Medulla oblongata (tissue), 1 donor: ENCODE measurements around the gene DBF4B.

Experiments used
- DNase-seq: peaks from one replicate; pipeline ENCODE4 v3.0.0-alpha.2; 2015; ENCODE audit errors: extremely low spot score

The DBF4B gene

DNA sequence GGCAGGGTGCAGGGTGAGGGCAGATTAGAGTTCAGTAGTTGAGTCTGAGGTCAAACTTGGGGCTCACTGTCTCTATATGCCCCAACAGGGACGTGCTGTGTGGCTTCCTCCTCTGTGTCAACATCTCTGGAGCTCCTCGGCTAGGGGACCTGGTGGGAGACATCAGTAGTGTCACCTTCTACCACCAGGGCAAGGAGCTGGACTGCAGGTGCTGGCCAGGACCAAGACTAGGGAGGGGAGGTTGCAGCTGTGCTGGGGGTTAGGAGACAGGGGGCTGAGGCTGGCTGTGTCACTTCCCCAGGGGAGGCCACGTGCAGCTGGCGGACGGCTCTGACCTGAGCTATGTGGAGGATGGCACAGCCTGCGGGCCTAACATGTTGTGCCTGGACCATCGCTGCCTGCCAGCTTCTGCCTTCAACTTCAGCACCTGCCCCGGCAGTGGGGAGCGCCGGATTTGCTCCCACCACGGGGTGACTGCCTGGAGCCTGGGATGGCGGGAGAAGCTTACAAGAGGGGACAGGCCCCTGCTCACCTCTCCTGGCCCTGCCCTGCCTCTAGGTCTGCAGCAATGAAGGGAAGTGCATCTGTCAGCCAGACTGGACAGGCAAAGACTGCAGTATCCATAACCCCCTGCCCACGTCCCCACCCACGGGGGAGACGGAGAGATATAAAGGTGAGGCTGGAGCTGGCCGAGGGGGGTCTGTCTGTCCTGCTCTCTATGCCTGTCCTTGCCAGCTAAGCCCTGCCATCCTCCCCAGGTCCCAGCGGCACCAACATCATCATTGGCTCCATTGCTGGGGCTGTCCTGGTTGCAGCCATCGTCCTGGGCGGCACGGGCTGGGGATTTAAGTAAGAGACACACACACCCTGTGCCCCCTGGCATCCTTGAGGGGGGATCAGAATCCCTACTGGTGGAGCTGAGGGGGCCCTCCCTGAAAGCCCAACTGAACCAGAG lies 69.2 kb downstream of the DBF4B start:
- DNase-seq, result no peak

DNA sequence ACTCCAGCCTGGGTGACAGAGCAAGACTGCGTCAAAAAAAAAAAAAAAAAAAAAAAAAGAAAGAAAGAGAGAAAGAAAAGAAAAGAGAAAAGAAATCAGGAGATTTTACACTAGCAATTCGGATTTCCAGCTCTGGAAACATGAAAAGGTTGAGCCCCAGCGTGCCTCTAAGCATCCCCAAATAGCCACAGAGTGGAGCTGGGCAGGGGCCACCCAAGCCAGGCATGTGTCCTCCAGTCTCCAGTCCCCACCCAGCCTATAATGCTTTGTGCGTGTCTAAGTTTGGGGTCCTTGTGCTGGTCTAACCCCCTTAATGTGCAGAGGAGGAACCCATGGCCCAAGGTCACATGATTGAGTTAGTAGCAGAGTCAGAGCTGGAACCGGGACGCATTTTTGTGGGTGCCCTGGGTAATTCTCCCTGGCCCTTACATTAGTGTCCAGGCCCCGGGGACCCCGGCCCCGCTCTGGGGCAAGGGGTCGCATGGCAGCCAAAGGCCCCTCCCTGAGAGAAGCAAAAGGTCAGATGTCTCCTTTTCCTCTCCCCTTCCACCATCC lies 70.3 kb downstream of the DBF4B start:
- no peak for DNase-seq

DNA sequence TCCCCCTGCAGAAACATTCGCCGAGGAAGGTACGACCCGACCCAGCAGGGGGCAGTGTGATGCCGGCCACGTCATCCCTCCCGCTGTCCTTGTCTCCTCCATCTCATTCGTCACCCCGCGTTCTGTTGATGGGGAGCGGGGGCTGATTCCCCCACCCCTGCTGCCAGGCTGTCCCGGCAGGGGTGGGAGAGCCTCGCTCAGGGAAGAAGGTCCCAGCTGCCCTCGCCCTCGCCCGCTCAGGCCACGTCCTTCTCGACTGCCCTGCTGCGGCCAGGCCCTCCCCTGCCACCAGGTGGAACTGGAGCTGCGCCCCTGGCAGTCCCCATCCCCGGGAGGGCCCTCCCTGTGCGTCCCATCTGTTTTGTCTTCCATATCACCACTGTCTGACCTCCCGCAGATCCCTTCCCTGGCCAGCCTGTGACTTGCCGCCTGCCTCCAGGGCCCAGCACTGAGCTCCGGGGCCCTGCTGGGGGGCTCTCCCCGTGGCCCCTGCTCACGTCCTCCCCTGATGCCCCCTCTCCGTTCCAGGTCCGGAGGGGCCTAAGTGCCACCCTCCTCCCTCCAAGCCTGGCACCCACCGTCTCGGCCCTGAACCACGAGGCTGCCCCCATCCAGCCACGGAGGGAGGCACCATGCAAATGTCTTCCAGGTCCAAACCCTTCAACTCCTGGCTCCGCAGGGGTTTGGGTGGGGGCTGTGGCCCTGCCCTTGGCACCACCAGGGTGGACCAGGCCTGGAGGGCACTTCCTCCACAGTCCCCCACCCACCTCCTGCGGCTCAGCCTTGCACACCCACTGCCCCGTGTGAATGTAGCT lies 71.0 kb downstream of the DBF4B start:
- DNase-seq, result peak; percentile 83

DNA sequence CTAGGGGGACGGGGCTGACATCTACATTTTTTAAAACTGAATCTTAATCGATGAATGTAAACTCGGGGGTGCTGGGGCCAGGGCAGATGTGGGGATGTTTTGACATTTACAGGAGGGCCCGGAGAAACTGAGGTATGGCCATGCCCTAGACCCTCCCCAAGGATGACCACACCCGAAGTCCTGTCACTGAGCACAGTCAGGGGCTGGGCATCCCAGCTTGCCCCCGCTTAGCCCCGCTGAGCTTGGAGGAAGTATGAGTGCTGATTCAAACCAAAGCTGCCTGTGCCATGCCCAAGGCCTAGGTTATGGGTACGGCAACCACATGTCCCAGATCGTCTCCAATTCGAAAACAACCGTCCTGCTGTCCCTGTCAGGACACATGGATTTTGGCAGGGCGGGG lies 71.7 kb downstream of the DBF4B start:
- DNase-seq, result no peak

DNA sequence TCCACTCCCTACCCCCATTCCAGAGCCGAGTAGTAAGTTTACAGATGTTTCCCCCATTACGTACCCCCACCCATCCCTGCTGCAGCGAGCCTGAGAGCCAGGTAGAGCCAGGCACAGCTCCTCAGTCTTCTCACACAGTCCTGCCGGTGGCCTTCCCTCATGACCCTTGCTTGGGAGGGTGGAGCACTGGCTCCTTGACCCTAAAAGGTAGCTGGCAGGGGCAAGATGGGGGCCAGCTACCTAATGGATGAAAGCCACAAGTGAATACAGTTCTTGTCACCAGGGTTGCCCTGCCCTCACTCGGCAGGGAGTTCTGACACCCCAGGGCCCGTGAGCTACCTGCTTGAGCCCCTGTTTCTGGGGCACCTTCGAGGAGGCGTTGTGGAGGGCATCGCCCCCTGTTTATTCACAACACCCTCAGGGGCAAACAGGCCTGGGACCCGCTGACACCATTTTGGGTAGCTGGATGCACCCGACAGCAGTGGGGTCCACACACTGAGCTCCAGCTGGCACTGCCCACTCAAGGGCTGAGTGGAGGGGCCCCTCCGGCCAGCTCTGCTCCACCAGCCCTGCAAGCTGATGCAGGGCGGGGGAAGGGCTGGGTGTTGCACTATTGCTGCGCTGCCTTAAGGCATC lies 72.5 kb downstream of the DBF4B start:
- DNase-seq, result no peak

GRCh38 chr17:44781551-44782325 lies 73.3 kb downstream of the DBF4B start:
- no peak for DNase-seq

DNA sequence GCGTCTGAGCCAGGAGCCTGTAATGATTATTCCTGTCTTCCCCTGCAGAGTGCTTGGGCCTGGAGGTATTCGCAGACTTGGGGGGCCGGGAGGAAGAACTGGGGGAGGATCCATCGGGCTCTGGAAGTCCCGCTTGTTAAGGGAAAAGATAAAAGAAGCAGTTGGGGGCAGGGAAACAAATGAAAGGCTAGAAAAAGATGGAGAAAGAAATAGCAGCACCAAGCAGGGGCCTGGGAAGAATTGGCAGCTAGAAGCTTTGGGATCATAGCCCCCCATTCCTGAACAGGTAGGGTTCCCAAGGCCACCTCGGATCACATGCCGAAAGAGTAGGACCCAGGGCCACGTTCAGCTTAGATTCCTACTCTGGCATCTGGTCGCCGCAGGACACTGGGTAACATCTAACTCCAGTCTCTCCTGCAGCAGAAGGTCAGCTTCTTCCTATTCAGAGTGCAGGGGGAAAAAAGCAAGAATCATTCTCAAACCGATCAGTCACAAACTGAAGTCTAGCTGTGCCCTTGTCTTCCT lies 73.9 kb downstream of the DBF4B start:
- no peak for DNase-seq

DNA sequence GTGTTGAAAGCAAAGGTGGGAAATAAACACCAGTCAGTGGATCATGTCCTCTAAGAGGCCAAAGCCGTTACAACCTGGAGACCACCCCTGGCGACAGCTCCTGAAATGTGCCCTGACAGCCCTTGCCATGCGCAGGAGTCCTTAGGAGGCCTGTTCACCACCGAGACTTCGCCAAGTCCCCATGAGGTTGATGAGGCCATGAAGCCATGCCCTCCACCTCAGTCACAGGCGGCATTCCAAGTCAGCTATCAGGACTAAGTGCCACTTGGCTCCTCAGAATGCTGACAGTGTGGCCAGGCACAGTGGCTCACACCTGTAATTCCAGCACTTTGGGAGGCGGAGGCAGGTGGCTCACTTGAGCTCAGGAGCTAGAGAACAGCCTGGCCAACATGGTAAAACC lies 77.5 kb downstream of the DBF4B start:
- DNase-seq, result no peak

DNA sequence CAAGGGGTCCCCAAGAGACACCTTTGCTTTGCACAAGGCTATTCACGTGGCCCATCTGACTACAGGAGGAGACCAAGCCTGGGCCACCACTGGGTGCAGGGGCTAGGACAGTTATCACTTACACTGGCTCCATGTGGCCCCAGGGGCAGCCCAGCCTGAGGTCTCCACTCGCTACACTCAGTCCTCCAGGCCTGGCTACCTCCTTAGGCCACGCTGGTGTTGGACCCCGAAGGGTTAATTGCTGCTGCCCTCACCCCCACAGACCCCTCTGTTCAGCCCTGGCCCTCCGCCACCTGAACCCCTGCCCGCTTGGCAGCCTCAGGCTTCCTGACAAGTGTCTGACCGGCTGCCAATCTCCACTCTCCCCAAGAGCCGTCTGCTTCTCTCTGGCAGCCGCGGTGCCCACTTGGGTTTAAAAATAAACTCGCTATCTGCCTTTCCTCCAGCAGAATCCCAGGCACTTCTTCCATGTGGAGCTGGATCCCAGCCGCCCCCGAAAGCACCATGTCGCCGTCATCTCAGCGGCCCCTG lies 78.2 kb downstream of the DBF4B start:
- DNase-seq, result no peak

- no peak for DNase-seq
Measured at GRCh38 chr17:44787271-44787940, 78.9 kb downstream of the DBF4B start.

DNA sequence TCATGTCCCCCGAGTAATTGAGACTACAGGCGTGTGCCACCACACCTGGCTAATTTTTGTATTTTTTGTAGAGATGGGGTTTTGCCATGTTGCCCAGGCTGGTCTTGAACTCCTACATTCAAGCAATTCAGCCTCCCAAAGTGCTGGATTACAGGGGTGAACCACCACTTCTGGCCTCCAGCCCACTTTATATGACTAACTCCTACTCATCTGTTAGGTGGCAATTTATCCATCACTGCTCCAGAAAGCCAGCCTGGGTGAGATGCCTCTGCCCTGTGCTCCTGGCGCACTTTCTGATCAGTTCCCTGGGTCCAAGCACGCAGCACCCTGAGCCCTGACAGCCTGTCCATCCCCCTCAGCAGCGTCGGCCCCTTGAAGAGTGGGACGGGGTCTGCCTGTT lies 79.7 kb downstream of the DBF4B start:
- no peak for DNase-seq

DNA sequence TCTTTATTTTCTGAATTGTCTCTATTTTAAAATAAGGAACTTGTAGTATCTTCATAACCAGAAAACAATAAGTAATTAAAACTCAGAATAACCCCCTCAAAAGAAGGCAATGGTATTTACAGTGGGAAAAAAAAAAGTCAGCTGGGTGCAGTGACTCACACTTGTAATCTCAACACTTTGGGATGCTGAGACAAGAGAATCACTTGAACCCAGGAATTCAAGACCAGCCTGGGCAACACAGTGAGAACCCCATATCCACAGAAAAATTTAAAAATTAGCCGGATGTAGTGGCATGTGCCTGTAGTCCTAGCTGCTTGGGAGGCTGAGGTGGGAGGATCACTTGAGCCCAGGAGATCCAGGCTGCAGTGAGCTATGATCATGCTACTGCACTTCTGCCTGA lies 83.8 kb downstream of the DBF4B start:
- DNase-seq, result no peak

- no peak for DNase-seq
Measured at GRCh38 chr17:44793885-44794842, 85.7 kb downstream of the DBF4B start.

GRCh38 chr17:44794851-44795413 lies 86.5 kb downstream of the DBF4B start:
- DNase-seq, result no peak

DNA sequence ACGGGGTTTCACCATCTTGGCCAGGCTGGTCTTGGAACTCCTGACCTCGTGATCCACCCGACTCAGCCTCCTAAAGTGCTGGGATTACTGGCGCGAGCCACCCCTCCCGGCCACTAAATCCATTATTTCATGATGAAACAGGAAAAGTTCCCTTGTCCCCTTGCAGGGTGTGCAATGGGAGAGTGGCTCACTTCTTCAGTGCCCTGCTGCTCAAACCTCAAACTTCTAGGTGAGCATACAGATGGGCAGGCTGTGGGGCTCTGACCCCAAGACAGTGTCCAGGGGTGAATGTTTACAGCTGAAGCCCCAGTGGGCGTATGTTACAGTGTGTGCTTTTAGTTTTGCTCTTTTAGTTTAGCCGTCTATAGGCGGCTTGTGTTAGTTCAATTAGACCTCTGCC lies 87.0 kb downstream of the DBF4B start:
- DNase-seq, result no peak

DNA sequence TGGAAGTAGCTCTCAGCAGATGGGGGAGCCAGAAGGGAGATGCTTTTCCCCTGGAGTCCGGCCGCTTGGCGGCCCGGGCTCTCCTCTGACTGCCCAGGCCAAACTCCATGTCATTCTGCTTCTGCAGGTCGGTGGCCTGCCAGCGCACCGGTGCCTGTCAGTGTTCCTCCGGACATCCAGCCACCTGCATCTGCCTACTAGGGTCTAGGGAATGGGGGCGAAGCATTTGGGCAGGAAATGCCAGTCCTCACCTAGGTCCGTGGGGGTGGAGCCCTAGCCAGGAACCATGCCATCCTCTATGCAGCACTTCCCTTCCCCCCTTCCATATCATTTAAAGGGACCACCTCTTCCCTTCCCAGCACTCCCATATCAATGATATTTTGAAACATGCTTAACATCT lies 87.5 kb downstream of the DBF4B start:
- no peak for DNase-seq

DNA sequence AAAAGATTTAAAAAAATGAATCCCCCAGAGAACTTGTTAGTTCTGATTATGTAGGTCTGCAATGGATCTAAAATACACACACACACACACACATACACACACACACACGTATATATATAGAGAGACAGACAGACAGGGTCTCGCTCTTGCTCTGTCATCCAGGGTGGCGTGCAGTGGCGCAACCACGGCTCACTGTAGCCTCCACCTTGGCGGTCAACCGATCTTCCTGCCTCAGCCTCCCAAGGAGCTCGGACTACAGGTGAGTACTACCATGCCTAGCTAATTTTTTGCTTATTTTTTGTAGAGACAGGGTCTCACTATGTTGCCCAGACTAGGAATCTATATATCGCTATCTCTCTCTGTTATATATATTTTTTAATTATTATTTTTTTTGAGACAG lies 88.3 kb downstream of the DBF4B start:
- DNase-seq, result no peak

DNA sequence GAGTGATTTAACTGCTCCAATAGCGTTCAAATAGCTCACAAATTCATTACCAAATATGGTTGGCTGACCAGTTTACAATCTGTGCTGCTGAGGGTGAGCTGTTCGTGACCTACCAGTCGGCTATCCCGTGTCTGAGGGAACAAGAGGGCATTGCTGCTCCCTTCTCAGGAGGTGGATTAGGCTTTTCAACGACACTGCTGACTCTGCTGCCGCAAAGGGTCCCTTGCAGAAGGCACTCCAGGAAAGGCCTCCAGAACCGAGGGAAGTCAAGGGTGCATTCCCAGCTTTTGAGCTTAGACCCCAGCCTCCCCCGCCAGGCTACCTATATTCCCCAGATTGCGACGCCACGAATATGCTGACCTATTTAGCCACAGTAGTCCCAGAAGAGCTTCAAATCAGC lies 89.3 kb downstream of the DBF4B start:
- no peak for DNase-seq

DNA sequence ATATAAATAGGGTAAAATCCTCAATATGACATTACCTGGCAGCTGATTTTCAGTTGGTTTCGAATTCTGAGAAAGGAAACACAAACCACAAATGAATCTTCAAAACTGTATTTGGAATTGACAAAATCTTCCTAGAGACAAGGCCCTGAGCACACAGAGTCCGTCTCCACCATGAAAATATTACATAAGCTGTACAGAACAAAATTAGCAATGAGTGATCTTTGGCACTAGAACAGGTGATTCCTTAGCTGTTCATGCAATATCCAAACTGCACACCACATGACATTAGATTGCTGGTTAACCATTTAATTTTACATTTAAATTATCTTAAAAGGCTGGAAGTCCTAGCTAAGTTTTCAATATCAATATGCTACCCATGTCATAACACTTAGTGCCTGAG lies 89.9 kb downstream of the DBF4B start:
- no peak for DNase-seq
